ENCODE results near the gene UST.
"Not testable (repeated sequence)": the region's sequence is repeated elsewhere in the genome, so short reads cannot be mapped to it uniquely, and the experiment has no call there.

UST gene

DNA sequence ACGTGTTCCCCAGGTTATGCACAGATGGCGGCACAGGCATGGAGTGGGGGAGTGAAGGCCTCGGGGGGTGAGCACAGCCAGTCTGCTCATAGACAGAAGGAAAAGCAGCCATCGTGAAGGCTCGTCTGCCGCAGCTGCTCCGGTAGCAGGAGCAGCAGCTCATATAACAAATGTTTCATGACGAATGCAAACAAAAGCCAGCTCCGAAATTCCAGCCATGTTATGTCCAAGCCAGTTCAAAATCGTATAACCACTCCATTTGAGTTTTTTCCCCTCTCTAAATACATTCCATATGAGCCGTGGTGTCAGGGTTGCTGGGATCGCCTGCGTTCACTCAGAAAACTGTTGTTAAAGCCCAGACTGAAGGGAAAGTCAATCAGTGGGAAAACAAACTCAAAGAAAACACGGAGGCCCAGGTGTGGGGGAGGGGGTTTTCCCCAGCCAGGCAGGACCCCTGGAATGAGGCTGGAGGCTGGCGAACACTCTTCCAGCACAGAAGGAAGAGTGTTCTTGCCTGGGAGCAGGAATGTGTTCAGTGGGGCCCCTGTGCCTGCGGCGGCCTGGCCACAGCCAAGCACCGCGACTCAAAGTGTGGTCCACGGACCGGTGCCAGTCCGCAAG, 290.3 kb downstream of the UST start:
- no peak for DNase-seq (ENCODE audit: low spot score)

DNA sequence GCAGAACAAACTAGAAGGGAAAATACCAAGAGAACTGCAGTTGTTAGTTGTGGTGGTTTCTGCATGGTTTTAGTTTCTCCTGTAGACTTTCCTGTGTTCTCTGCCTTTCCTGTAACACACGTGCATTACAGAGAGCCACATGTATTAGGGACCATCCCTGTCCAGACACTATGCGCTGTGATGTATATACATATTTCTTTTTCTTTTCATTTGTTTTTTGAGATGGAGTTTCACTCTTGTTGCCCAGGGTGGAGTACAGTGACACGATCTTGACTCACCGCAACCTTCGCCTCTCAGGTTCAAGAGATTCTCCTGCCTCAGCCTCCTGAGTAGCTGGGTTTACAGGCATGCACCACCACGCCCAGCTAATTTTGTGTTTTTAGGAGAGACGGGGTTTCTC, 292.2 kb downstream of the UST start:
- DNase-seq (ENCODE audit: low spot score), result not testable (repeated sequence)

DNA sequence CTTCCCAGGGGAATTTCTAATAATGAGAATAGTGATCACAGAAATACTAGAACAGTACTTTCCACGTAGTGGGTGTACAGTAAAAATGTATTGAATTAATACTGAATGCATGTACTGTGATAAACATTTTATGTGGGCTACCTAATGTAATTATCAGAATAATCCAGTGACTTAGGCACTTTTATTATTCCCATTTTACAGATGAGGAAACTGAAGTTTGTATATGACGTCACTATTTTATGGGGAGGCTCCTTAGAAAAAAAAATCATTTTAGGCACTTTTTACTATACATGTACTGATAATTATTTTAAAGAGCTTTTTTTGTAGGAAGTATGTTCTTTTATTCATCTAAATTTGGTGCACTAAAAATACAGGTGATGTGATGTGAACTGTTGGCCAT, 295.1 kb downstream of the UST start:
- no peak for DNase-seq (ENCODE audit: low spot score)

DNA sequence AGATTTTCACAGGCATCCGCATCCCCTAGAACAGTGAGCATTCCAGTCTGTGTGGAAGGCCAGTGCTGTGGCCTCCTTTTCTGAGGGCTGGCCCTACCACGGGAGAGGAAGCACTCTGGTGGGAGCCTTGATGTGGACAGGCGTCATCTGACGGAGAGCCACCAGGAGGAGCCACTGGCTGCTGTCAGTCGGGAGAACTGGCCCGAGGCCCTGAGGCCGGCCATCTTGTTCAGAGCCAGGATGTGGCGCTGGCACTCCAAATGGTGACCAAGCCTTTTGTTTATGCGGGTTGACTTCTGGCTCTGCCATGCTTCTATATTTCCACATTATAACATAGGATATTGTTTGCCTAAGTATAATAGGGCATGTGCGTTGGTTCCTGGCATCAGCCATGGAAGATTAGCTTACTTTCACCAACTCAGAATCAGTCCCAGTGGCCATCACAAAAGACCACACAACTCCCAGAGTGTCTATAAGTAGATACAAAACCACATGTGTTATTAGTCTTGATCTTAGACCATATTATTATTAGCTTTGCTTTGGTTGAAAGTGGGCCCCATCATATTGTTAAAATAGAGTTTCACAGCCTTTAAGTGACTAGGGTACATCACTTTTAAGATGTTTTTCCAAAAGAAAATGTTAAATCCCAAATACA, 296.8 kb downstream of the UST start:
- no peak for DNase-seq (ENCODE audit: low spot score)

DNA sequence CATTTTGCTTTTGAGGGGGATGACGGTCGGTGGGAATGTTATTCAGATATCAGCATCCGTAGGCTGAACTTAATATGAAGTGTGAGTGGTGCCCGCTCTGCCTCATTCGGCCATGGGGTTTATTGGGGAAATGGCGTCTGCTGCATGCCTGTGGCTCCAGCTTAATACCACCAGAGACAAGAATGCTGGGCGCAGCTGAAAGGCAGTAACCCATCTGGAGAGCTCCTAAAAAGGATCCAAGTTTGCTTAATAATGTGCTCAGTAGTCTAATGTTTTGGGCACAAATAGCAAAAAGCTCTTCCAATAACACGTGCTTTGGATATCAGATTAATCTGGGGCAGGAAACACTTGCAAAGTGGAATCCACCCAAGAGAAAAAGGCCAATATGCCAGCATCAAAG, 297.7 kb downstream of the UST start:
- DNase-seq (ENCODE audit: low spot score), result no peak

DNA sequence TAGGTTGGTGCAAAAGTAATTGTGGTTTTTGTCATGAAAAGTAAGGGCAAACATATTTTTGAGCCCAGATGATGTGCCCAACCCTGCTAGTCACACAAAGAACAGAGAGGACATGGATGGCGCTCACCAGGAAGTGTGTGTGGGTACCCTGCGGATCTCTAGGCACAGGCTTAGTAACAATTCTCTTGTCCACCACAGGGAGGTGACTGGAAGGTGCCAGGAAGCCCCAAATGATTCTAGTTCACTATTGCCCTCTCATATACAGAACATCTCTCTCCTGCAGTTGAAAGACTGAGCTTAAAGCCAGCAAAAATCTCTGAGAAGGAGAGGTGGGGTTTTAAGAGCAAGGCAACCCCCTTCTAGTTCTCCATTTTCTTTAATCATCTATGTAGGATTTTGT, 298.6 kb downstream of the UST start:
- DNase-seq (ENCODE audit: low spot score), result peak; percentile 33

DNA sequence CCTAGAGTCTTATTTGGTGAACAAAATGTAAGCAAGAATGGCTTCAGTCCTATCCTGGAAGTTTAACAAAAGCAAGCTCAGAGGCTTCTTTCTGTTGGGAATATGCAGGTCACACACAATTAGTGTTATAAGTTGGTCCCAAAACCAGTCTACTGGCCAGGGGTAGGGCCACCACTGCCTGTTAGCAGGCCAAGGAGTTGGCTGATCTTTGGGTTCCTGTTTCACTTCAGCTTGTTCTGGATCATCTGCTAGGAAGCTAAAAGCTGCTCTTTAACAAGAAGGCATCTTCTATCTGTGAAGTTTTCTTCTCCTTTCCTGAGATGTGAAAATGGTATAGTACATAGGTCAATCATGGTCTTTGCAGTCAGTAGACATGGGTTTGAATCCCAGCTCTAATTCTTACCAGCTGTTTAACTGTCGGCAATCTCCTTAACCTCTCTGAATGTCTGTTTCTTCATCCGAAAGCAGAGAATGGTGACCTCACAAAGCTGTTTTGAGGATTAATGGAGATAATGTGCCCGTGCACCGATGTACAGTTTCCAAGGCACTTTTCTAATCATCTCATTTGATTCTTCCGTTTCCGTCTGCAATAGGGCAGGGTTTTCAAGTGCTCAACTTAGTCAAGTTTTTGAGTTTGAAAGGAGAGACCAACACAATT, 299.5 kb downstream of the UST start:
- DNase-seq (ENCODE audit: low spot score), result no peak

DNA sequence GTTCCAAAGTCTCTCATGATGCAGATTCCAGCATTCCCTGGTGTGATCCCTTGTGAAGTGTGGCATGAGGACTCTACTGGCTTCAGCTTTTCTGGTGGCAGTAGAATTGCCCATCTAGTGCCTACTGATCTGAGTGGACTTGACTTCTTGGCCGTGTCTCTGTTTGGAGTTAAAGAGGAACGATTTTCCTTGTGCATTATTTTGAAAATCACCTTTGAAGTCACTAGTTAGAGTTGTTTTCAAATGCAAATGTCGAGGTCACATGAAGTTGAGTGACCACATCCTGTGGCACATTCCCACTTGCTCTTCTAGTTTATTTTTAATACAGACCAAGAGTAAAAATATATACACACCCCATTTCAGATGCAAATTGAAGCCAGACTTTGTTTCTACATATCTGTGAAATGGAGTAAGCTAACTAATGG, 300.0 kb downstream of the UST start:
- peak; percentile 9 for DNase-seq (ENCODE audit: low spot score)

DNA sequence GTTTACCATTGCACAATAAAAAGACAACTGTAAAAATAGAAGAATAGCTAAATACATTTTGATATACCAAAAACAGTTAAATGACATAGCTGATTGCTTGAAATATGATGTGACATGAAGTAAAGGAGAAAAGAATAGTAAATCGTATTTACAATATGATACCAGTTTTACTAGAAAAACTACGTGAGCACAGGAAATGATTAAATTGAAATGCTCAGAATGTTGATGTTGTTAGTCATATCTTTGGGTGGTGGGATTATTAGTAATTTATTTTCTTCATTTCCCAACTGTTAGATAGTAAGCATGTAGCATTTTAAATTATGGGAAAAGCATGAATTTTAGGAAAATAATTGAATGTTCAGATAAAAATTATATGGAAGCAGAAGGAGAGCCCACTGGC, 302.4 kb downstream of the UST start:
- DNase-seq (ENCODE audit: low spot score), result no peak

DNA sequence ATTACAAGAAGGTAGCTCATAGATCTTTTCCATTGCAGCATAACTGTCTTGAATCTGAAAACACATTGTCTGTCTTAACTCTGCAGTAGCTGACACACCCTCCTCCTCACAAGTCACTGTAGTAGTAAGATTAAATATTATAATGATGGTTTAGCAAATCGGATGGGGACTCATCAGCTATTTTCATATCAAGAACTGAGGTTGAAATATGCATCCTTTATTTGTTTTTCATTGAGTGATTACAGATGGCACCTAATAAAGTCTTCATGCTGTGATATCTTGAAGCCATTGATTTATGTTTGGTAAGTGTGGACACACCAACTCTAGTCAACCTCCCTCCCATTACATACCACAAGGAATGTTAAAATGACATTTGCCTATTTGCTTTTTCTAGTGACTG, 303.3 kb downstream of the UST start:
- no peak for DNase-seq (ENCODE audit: low spot score)

DNA sequence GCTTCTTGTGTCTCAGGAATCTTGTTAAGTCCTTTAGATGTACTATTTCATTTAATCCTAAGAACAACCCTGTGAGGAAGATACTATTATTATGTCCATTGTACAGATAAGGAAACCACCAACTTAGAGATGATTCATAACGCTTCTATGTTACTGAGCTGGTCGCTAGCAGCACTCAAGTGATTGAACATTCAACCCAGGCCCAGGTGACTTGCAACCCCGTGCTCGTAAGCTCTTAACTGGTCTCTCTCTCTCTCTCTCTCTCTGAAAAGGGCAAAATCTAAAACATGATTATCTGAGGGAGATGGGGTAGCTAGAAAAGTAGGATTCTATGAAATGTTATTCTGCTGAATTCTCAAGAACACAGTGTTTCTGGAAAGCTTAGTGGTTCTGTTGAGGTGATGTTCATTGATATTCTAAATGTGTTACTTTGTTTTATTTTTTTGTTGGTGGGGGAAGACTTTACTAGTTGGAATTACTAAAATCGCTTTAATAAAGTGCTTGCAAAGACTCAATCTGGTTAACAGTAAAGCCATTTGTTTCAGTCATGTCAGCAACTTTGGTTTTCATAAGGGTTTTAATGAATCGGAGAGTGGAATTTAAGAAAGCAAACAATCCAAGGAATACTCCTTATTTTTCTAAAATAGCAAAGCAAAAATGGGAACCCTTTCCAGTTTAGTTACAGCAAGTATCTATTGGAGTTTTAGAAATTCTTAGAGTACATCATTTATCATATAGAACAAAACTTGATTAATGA, 305.7 kb downstream of the UST start:
- DNase-seq (ENCODE audit: low spot score), result no peak

DNA sequence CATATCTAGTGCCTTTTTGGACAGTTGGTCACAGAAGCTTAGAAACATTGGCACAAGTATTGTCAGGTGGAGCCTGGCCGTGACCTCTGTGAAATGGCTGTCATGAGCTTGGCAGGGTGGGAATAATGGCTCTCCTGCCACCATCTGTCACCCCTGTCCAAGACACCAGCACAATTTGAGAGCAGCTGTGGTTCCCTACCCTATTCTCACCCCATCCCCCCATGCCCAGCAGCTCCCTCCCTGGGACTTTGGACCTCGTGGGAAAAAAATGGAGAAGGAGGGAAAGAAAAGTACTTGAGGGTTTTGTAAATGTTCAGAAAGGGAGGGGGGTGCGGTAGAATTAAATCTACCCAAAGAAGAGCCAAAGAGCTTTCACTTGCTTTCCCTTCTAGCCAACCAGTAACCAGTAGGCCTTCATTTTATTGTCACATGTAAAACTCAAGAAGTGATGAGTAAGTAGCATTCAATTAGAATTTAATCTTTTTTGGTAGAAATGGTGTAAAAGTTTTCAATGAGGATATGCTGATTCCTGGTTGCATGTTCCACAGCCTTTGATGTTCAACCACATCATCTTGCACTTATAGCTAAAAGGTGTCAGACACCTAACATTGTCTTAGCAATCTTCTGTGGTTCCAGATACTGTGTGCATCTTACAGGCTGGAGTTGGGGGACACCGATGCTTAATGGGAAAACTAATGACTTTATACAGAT, 307.2 kb downstream of the UST start:
- no peak for DNase-seq (ENCODE audit: low spot score)

DNA sequence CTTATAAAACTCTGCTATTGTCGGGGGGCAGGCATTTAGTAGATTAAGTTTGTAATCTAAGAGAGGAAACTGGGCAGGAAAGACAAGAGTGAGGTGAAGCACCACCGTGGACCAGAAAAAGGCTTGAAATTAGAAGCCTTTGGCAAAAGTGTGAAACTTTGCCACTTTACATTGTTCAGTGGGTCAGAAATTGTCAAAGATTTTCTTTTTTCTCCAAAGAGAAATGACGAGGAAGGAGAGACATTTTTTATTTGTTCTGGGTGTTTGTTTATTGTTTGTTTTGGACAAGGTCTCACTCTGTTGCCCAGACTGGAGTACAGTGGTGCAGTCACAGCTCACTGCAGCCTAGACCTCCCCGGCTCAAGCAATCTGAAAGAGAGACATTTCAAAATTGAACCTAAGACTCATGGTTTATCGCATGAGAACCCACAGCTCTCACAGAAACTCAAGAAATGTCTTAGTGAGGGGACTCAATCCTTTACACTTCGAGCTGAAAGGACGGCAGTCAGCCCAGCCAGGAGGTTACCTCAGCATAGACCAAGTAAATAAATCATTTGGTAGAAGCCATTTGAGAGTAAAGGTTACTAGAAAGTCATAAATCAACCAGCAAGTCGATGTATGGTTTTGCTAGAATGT, 307.8 kb downstream of the UST start:
- DNase-seq (ENCODE audit: low spot score), result no peak

DNA sequence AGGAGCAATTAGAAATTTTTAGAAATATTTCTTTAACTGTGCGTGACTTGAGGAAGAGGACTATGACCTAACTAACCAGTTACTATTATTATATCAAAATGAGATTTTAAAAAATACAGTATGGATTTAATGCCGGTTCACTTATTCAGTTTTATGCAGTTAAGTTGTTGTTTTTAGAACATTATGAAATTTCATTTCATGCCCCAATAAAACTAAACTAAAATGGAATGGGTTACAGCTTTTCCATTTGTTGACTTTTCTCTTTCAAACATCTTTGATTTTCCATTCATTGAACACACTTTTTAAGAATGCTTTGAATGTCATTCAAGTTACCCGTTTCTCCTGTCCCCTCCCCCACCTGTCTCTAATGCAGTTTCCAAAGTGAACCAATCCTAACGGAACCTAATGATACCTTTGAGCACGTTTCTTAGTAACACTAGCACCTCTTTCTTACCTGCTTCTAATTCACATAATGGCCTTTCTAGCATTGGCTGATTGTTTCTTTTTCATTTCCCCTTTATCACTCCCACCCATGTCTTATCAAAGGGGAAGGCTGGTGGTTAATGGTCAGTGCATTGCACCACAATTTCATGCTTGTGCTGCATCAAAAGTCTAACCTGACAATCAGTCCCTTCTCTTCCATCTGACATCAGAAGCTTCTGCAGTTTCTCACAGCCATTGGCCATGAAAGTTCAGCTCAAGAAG, 308.5 kb downstream of the UST start:
- no peak for DNase-seq (ENCODE audit: low spot score)

DNA sequence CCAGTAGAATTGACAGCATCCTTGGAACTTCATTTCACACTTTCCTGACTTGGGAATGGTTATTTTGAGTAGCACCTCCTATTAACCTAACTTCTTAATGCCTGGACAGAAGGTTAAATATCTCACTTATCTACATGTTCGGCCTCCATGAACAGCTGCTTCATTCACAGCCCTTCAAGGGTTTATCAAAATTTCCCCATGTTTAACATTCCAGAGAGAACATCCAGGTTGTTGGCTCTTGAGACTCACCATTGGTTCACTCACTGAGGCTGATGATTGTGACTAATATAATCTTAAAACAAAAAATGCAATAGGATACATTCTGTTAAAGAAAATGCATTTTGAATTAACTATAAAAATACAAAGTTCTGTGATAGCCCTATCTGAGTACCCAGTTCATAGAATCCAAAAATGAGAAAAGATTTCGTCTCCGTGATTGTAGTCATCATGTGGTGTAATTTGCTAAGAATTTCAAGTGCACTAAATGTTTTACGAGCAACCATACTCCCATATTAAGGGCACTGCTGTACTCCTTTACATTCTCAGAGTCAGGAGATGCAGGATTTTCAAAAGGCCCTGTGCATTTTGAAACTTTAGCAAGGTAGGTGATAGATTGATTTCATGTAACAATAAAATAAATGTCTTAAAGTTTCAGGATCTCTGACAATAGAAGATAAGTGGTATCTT, 310.1 kb downstream of the UST start:
- DNase-seq (ENCODE audit: low spot score), result no peak

DNA sequence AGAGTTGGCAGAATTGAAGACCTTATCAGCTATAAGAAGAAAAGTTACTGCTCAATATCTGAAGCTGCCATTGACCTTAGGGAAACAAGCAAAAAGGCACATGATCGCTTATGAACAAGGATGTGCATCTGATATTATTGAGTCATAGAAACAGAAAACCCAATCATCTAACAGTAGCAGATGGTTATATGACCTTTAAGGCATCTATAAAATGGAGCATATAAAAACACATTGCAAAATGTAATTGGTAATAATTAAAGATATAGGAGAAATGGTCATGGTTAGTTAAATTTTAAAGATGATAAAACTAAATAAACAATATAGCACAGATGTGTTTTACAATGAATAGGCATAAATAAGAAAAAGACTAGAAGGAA, 310.6 kb downstream of the UST start:
- no peak for DNase-seq (ENCODE audit: low spot score)

DNA sequence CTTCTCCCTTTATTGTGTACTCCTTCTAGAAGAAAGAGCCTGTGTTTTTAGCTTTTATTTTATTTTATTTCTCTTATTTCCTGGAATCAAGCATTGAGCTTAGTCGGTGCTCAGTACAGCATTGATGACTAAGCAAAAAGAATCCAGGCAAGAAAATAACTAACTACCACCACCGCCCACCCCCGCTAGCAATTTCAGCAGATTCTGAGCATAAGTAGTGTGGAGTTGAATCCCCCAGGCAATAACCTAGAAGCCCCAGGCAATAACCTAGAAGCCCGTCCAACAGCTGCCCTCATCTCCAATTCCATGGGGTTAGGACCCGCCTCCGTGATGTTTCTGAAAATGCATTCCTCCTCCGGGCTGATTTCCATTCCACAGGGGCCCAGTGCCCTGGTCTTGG, 312.7 kb downstream of the UST start:
- DNase-seq (ENCODE audit: low spot score), result no peak

DNA sequence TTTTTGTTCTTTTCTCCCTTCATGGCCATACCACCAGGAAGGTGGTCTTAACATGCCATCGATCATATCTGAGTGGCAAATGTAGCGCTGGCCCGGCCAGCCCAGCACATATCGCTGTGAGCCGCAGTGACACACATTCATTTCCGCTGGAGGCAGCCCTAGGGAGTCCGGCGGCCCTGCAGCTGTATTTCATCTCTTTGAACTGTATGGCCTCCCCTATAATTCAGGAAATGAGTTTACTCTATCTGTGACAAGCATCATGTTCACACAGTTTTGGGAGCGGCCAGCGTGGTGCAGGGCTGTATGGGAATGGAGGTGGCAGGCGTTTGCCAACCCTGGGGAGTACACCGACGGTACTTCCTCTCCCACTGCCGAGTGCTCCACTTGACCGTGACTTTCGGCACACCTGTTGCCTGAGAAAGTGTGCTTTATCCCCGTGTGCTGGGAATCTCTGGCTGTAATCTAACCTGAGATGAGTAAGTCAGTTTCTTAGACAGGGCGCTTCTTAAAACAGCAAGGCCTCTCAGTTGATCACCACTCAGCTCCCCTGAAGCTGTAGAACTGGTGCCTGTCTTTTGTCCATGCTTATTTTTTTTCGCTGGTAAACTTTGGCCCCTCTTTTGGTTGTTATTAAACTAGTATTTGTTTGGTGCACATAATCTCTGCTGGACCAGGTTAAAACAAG, 313.6 kb downstream of the UST start:
- DNase-seq (ENCODE audit: low spot score), result peak; percentile 57

DNA sequence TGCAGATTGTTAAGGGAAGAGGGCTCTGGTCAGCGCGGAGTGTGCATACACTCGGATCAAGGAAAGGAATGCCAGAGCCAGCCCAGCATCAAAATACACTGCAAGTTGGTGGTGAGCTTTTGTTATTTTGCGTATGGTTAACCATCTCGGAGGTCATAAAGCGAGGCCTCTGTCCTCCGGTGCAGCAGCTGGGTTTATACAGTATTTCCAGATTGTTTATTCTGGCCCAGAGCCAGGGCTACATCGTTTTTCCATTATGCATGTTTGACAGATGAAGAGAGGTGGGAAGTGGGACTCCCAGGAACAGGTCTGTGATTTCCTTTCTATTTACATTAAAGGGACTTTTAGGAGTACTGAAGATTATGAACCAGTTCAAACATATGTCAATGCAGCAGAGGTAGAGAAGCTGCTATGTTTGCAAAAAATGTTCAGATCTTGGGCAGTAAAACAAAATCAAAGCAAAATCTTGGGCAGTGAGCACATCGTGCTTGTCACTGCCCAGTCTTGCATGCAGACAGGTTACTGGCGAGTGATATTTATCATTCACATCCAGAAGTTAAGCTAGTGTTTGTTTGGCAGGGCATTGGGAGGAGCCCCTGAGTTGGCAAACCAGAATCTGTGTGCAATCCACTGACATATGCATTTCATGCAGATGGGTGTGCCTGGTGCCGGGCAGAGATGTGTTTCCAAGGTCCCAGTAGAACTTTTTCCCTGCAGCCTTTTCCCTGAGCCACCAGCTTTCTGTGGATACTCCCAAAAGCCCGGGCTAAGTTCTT, 314.3 kb downstream of the UST start:
- DNase-seq (ENCODE audit: low spot score), result no peak
